Measurements from ENCODE around the gene HUNK. TPM values are rescaled to one million over a fixed set of nuclear protein-coding genes. Genes with fewer than 3 reads are reported as not detected.
"Not testable (repeated sequence)": the region's sequence is repeated elsewhere in the genome, so short reads cannot be mapped to it uniquely, and the experiment has no call there.

HUNK gene
- total RNA-seq, 1 experiment from 2014 or later = 0.67 TPM

GRCh38 chr21:32038751-32039150 lies 165.9 kb downstream of the HUNK start:
- not testable (repeated sequence) for DNase-seq (ENCODE audit: extremely low read depth, low read depth)

DNA sequence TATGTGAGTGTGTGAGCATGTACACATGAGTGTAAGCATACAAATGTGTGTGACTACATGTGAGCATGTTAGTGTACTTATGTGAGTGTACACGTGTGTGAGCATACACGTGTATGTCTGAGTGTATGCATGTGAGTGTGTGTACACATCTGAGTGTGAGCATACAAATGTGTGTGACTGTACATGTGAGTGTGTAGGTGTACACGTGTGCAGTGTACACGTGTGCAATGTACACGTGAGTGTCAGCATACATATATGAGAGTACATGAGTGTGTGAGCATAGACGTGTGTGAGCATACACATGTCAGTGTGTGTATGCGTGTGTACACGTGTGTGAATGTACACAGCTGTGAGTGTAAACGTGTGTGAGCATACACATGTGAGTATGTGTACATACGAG lies 170.6 kb downstream of the HUNK start:
- no peak for DNase-seq (ENCODE audit: extremely low read depth, low read depth)

GRCh38 chr21:32044205-32045180 lies 171.7 kb downstream of the HUNK start:
- no peak for DNase-seq (ENCODE audit: extremely low read depth, low read depth)

- no peak for DNase-seq (ENCODE audit: extremely low read depth, low read depth)
These were observed 173.4 kb downstream of the HUNK start for GRCh38 chr21:32046191-32046590.

DNA sequence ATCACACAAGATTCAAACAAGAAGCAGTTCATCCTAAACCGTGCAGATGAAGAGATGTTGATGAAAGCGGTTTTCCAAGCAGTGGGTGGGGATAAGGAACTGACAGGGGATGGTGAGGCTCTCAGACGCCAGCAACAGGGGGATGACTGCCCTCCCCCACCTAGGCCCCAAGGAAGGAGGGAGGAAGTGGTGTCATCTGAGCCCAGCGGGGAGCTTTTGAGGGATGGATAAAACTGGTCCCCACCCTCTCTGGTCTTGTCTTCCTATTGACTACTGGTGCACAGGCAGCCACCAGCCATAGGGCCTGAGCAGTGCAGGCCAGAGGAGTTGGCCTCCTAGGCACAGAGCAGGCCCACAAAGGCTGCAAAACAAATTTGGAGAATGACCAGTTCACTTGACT lies 175.5 kb downstream of the HUNK start:
- DNase-seq (ENCODE audit: extremely low read depth, low read depth) = no peak

Other genes starting within 250 kb of the HUNK start
- gene SOD1, start 213.3 kb upstream of the HUNK start, total RNA-seq (2014; rRNA removed; shearing (Covaris generic)) = 222 and 231 TPM in 2 replicates
- 7.1 and 7.2 TPM in 2 replicates for gene SCAF4, start 140.9 kb upstream of the HUNK start, total RNA-seq (2014; rRNA removed; shearing (Covaris generic))

Measured in NCI-H460 (cell line).